RKO (cell line): ENCODE results near the gene SIDT1.

Experiments used
- DNase-seq: peaks from one replicate; pipeline ENCODE4 v3.0.0-alpha.2; 2016; ENCODE audit warnings: low spot score

SIDT1 gene

DNA sequence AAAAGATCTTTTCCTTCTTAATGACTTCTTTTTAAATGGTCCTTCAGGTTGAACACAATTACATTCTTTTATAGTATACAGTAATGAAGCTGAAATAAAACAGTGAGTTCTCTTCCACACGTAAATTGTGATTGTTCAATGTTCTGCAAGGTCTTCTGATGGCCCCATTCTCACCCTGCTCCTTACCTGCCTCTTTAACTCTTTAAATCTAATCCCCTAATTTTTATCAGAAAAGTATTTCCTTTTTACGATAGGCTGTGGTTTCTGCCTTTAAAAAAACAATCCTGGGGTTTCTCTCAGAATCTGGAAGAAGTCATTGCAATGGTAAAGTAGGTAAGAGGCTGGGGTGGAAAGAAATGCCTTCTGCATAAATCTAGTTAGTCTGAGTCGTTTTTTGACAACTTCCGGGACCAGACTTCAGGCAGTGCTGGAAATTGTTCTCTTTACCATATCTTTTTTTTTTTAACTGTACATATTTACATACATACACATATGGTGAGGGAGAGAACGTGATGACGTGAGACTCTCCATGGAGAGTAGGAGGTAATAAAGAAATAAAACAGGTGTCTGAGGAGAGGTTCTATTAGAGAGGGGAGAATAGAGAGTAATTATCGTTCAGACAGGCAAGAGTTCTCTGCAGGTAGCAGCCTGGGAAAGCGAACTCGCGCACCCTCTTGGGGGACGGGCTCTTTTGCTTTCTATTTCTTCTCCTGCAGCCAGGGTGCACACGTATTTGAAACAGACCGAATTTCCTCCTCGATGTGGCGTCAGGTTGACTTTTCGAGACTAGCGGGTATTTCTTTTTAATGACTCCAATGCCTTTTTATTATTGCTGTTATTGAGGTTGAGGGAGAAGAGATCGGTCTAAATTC, at the start of gene SIDT1:
Gene SIDT1 (plus strand): TSS at position 730 of the 872 bp plus-strand sequence. CDS start 467 bp downstream, outside the sequence.
- no peak for DNase-seq

DNA sequence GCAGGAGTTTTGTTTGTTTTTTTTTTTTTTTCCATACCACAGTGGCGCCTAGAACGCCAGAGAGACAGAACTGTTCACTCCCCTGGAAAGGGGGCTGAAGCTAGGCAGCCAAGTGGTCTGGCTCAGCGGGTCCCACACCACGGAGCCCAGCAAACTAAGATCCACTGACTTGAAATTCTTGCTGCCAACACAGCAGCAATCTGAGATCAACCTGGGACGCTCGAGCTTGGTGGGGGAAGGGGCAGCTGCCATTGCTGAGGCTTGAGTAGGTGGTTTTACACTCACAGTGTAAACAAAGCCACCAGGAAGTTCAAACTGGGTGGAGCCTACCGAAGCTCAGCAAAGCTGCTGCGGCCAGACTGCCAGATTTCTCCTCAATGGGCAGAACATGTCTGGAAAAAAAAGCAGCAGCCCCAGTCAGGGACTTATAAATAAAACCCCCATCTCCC, 47.2 kb upstream of the SIDT1 start:
- no peak for DNase-seq

DNA sequence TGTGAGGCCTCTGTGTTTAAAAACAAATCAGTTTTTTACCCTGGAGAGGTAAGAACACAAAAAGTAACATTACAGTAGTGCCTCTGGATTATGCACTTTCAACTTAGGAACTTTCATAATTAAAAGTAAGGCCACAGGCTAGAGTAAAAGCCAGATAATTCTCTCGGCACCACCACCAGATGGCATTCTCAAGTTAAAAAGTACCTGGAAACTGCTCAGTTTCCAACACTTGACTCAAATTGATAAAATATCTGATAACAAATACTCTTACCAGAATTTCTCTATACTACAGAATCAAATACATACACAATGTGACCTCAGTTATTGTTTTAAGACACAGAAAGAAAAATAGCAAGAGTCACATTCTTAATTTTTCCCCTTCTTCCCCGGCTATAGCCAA, 37.3 kb upstream of the SIDT1 start:
- DNase-seq, result peak; percentile 65

DNA sequence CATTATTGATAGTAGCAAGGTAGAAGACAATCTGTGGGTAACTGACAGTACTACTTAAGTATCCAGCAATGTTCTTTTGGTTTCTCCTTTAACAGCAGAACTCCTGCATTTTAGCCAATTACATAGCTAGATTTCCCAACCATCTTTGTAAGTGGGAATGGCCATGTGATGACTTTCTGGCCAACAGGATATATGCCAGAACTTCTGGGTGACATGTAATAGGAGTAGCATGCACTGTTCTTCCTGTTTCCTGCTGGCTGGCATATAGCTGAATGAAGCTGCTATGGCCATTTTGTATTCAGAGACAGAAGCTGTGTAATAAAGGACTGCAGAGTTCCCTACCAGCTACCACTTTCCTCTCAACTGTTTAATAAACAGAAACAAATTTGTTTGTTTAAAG, 35.4 kb upstream of the SIDT1 start:
- DNase-seq, result peak; percentile 42

DNA sequence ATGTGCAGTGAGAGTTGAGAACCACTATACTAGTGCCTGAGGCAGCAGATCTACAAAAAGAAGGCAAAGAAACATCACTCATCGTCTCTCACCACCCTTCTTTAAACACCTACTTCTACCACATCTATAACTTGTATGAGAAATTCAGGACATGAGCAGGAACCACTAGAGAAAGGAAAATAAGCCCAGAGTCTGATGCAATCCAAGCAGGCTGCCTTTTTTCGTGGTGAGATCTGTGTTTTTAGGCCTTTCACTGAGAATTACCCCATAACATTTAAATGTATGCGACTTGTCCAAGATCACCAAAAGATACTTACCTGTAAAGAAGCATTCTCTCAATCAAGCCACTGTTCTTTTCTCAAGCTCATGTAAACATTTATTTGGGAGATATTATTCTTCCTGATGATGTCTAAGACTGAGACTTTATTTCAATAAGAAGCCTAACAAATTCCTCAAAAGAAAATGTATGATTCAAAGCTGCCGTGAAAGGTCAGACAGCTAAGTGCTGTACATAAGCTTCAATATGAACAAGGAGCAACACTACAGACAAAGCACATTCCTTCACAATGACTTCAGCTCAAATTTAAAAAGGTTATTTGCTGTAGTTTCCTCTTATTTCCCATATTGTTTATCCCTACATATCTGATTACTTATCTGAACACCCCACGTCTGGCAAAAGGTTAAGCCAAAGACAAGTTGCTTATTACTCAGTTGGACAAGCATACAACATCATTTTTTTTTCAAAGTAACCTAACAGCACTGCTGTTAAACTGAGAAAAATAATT, 33.9 kb upstream of the SIDT1 start:
- DNase-seq, result no peak

DNA sequence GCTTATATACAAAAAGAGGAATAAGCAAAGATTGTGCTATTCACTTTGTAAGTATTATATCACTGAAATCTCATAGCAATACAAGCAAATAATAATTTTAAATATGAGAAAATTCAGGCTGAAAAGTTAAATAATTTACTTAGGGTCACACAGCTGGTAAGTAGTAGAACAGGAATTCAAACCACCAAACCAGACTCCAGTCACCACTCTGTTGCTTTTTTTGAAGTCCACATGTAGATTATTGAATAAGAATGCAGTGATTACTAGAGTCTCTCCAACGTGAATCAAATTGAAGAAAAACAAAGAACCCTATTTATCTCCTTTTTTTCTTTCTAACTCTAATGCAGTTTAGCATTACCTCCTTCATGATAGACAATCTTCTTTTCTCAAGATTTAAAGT, 33.3 kb upstream of the SIDT1 start:
- DNase-seq, result no peak

DNA sequence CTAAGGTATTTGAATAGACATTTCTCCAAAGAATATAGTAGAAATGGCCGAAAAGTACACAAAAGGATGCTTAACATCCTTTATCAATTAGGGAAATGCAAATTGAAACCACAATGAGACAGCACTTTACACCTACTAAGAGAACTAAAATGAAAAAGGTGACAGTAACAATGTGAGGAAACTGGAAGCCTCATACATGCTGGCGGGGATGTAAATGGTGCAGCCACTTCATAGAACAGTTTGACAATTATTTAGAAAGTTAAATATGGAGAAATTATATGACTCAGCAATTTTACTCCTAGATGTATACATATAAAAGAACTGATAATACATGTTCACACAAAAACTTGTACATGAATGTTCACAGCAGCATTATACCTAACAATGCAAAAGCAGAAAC, 30.8 kb upstream of the SIDT1 start:
- DNase-seq, result no peak

DNA sequence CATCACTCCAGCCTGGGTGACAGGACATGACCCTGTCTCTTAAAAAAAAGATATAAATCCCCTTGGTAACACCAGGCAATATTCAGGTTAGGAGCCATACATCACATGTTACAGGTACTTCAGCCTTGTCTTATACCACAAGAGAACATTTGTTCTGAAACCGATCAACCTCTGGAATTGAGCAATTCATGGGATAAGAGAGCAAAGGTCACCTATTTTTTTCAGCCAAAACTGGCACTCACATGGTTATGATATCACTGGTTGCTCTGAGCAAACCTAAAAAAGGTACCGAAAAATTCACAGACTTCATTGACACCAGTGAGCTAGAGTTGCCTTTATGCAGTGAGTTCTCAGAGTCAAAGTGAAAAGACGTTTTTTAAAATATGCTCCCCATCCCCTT, 26.5 kb upstream of the SIDT1 start:
- DNase-seq, result no peak

DNA sequence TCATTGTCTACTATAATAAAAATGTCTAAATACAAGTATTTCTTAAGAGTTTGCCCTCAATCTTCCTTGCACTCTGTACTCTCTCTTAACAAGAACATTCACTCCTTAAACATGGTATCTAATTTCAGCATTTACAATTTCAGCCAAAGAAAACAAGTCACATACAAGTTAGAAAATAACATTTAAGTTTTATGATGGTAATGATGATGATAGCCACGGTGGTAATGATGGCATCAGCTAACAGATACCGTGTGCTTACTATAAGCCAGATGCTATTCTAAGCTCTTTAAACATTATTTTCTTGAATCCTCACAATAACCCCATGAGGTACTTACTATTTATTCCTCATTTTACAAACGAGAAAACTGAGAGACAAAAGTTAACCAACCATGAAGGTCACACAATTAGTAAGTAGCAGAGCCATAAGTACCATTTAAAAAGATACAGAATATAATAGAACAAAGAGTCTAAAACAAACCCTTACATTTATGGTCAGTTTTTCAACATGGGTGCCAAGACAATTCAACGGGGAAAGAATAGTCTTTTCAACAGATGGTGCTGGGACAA, 24.8 kb upstream of the SIDT1 start:
- DNase-seq, result no peak

DNA sequence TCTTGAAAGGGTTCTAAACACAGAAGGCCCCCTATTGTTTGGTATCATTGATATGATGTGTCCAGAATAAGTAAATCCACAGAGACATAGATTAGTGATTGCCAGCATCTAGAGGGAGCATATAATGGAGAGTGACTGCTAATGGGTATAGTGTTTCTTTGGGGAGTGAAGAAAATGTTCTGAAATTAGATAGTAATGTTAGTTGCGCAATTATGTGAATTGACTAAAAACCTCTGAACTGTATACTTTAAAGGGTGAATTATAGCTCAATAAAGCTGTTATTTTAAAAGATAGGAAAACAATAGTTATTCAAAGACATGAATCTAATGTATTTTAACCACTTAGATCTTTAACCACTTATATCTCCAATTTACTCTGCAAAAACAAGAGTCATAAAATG, 23.4 kb upstream of the SIDT1 start:
- DNase-seq, result no peak

DNA sequence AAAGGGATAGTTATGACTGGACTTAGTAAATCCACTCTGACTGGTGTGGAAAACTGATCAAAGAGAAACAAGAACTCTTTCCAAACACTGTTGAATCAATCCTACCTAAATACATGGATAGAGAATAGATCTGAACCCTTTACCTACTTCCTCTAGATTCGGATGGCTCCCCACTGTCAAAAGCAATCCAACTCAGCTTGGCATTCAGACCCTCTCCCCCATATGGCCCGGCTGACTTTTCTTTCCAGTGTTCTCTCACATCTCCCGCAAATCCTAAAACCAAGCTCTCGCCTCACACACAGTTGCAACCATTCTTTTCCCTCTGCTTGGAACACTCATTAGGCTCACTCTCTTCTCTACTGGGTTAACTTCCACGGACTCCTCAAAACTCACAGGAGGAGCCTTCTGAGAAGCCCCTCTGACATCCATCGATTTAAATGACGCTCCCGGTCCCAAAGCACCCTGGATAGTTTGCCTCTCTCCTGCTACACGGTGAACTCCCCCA, 18.0 kb upstream of the SIDT1 start:
- DNase-seq, result peak; percentile 27

DNA sequence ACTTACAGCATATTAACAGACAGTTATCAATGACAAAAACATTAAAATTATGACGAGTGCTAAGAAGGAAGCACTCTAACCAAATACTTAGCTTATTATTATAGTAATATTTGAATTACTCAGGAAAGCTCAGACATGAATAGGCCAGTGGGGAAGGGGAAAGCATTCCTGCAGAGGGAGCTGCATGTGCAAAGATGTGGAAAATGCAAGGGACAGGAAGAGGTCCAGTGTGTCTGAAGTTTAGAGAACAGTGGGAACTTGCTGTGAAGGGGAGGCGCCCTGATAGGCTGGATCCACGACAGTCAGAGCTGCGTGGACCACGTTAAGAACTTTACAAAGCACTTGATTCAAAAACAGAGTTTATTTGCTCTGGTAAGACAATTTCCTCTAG, 16.2 kb upstream of the SIDT1 start:
- peak; percentile 44 for DNase-seq

DNA sequence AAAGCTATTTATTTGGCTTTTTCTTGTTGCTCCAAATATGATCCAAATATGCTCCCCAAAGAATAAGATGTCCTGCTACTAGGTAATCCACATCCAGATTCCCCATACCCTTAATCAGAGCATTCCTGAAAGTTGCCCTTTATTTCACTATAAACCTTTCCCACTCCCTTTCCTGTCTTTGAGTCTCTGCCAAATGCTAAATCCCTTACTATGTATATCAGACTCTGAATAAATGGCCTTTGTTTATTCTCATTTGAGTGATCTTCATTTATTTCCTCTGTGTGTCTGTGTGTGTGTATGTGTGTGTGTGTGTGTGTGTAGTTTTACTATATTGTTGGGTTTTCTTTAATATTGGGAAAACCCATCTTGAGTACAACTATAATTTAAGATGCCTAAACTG, 10.4 kb upstream of the SIDT1 start:
- no peak for DNase-seq

DNA sequence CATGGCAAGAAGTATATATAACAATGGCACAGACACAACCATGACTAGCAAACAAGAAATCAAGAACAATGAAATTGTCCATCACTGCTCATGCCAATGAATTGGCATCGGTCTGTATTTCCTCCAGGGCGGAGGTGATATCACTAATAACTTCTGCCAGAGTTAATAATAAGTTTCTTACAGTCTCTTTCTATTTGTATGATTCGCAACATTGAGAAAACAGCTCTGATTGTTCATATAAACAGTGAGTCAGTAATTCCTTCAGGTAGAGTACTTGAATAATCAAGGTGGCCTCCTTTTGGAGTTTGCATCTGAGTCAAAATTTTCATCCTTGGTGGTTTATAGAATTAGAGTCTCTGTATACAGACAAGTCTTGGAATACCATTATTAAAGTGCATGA, 9.1 kb upstream of the SIDT1 start:
- no peak for DNase-seq

DNA sequence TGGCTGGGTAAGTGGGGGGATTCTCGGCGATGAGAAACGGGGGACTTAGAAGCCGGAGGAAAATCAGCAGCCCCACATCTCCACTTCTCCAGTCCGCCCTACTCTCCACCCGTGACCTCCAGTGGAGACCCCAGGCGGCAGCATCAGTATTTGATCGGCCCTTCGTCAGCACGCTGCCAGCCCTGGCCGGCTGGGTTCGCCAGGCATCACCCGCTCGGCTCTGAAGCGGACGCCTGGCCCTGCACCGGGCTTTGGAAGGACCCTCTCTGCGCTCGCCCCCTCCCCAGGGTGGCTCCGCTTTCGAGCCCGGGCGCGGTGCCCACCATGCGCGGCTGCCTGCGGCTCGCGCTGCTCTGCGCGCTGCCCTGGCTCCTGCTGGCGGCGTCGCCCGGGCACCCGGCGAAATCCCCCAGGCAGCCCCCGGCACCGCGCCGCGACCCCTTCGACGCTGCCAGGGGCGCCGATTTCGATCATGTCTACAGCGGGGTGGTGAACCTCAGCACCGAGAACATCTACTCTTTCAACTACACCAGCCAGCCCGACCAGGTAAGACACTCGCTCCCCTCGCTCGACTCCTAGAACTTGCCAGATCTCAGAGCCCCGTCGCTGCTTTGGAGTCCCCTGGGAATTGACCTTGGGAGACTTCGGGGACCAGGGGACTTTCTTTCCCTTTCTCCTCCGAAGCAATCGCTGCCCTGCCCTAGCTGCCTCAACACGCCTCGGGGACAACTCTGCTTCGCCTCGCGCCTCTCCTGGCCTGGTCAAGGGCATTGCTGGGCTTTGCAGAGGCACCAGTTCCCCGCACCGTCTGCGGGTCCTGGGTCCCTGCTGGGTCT, 561 bp downstream of the SIDT1 start:
- DNase-seq, result no peak

DNA sequence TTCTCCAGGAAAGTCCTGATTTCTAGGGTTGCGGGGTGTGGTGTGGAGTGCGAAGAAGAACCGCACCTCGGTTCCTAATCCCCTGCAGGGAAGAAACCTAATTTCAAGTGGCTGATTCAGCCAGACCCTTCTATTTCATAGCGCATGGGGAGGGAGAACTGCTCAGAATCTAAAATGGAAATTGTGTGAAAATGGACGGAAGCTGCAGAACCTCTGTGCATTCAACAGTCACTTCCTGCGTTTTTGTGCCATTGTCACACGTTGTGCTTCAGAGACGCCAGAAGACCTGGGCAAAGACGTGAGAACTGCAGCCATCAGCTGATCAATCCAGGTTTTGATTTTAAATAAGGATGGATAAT, 1.2 kb downstream of the SIDT1 start:
- DNase-seq, result no peak

DNA sequence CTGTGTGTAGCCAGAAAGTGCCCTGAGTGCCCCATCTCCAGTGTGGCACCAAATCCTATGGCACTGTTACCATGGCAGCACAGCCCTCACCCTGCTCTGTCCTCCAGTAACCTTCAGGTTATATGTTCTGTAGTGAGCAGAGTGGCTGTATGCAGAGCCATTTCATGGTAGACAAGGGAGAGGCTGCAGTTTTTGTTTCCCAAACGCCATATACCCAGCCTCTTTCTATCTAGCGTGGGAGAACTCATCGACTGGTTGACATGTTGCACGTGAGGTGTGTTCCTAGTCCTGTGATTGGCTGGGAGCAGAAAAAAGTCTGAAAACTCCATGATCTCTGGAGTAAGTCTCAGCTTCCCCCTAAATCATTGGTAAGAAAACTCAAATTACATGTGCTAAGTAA, 2.0 kb downstream of the SIDT1 start:
- DNase-seq, result no peak

DNA sequence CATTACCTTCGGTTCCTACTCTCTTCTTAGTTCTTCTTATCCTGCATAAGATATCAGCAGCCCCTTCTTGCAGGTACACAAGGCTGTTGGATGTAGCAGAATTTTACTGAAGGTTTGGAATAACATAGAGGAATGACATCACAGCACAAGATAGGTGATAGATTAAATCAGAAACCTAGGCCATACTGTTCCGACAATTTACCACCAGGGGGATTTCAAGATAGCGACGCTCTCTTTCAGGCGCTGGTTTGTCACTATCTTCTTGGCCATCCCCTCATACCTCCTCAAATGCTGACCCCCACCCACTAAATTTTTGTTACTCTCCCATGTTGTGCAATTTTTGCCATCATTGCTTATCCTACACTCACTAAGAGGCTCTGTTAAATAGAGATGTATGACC, 3.5 kb downstream of the SIDT1 start:
- no peak for DNase-seq

DNA sequence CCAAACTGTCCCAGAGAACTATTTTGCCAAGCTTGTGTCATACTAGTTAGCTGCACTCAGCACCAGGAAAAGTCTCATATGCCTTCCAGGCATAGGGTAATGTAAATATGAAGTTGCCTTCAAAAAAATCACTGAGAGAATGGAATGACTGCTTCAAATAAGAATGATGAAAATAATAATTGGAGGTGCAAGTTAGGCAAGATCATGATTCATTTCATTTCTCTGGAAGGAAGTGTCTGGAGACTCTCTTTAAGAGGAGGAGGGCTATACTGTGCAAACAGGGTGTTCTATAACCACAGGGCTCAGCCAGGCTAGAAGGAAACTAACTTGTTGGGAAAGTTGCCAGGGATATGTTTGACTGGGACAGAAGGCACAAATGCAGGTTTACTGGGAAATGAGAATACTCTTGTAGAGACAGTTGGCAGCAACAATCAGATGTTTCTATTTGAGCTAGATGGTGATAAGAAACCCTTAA, 4.3 kb downstream of the SIDT1 start:
- no peak for DNase-seq

DNA sequence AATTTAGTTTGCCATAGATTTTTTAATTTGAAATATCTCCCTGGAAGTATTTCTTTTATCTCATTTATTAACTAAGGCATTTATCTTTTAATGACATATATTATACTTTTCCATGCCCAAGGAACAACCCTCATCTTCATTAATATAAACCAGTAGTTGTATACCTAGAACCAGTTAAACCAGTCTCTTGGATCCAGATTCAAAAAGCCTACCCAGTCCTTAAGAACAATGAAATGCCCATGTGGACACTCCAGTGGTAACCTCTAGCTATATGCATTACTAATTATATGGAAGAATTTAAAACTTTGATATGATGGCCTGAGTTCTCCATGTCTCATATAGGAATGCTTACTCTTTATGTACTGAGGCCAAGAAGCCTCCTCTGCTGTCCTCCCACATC, 4.8 kb downstream of the SIDT1 start:
- no peak for DNase-seq

DNA sequence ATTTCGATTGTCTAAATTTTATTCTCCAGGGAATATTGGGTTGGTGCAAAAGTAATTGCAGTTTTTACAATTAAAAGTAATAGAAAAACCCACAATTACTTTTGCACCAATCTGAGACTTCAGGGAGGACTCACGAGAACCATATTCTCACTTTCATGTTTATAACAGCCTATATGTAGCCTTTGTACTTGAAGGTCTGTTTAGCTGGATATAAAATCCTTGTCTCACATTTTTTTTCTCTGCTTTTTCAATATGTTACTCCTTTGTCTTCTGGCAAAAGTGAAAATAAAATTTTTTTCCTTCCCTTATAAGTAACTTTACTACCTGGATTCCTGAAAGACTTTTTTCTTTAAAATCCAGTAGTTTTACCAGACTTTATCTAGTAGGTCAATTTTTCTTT, 9.2 kb downstream of the SIDT1 start:
- no peak for DNase-seq

DNA sequence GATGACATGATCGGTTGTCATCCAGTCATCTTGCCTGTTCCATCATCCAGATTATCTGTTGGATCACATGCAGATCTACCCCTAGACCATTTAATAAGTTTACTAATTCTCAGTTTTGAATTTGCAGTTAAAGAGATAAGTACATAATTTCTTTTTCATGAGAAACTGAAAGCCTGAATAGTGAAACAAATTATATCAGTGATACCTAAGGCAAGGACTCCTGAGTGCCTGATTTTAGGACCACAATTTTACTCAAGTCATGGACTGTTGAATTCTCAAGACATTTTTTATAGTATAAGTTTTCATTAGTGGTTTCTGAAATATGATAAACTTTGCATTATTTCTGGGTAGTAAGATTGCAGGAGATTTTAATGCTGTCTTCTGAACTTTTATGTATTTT, 13.2 kb downstream of the SIDT1 start:
- no peak for DNase-seq
